Measurements from ENCODE around the gene ZNF358.

Gene ZNF358

GRCh38 chr19:7489609-7490044 is 26.3 kb upstream of the ZNF358 start:
- DNase-seq: no peak

- peak; percentile 33 to 70 for DNase-seq
These were observed 23.8 kb upstream of the ZNF358 start for GRCh38 chr19:7492142-7492541.

GRCh38 chr19:7492558-7492957 is 23.3 kb upstream of the ZNF358 start:
- no peak for DNase-seq

GRCh38 chr19:7494416-7495098 is 21.3 kb upstream of the ZNF358 start:
- no peak for DNase-seq

GRCh38 chr19:7497292-7497691 is 18.6 kb upstream of the ZNF358 start:
- no peak for DNase-seq

- DNase-seq: no peak
These were observed 15.0 kb upstream of the ZNF358 start for GRCh38 chr19:7500811-7501450.

- no peak for DNase-seq
These were observed 13.4 kb upstream of the ZNF358 start for GRCh38 chr19:7502552-7502951.

- DNase-seq: no peak
These were observed 11.2 kb upstream of the ZNF358 start for GRCh38 chr19:7504684-7505083.

- DNase-seq: no peak
These were observed 10.6 kb upstream of the ZNF358 start for GRCh38 chr19:7505288-7505681.

GRCh38 chr19:7505682-7506384 is 10.1 kb upstream of the ZNF358 start:
- DNase-seq: no peak

- peak; percentile 36 to 75 for DNase-seq
These were observed 9.2 kb upstream of the ZNF358 start for GRCh38 chr19:7506385-7507328.

GRCh38 chr19:7507884-7508283 is 8.0 kb upstream of the ZNF358 start:
- DNase-seq: peak in 1 of 2 donors; percentile 77

GRCh38 chr19:7509625-7510024 is 6.3 kb upstream of the ZNF358 start:
- DNase-seq: no peak

- DNase-seq: no peak
These were observed 3.5 kb upstream of the ZNF358 start for GRCh38 chr19:7512400-7512851.

GRCh38 chr19:7513809-7514642 is 1.9 kb upstream of the ZNF358 start:
- DNase-seq: no peak

GRCh38 chr19:7515110-7515644 is 726 bp upstream of the ZNF358 start:
- DNase-seq: no peak

- no peak for DNase-seq
These were observed 430 bp downstream of the ZNF358 start for GRCh38 chr19:7516333-7516732.

GRCh38 chr19:7516878-7517277 is 975 bp downstream of the ZNF358 start:
- DNase-seq: no peak

- no peak for DNase-seq
These were observed 3.6 kb downstream of the ZNF358 start for GRCh38 chr19:7519361-7520130.

- DNase-seq: no peak
These were observed 4.5 kb downstream of the ZNF358 start for GRCh38 chr19:7520131-7521051.
